ENCODE data around the gene RSU1. TPM values are rescaled to one million over a fixed set of nuclear protein-coding genes. Genes with fewer than 3 reads are reported as not detected.

The RSU1 gene
- total and polyA plus RNA-seq, 2 of the 13 experiments (the other 11 are each of a cell fraction or from before 2014, with no cell fraction given) = 32.3 to 35.1 TPM

DNA sequence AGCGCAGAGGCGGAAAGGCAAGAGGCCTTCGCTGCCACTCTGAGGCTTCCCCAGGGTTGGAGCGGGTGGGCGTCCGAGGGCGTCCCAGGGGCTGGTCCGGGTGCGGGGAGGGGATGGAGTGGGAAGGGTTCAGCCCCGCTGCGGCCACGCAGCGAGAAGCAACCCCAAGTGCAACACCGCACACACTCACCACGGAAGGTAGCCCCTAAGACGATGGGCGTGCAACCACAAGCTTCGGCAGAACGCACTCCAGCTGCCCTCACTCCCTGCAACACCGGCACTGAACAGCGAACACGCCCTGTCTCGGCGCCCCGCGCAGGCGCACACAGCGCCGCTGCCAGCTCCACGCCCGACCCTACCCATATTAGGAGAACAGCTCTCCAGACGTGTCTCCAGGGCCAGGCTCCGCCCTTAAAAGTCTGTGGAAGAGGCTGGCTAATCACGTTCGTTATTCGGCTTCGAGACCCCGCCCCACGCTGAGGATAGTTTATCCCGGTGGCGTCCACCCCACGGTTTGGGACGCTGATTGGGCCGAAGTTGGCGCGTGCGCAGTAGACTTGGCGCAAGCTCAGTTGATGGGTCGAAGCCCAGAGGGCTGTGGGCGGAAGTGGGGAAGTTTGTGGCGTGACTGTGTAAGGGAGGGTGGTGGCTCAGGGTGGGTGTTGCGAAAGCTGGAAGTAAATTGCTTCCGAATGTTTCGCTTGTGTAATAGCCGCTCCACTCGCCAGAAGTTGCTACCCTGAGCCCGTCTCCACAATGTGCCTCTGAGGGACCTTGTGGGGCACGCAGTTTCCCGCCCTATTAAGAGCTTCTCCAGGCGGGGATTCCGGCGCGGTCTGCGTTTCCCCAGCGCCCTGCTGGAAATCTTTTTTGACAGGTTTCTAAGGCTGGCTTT is at the start of gene RSU1 (continued):
- TF ChIP-seq, protein P1, sequence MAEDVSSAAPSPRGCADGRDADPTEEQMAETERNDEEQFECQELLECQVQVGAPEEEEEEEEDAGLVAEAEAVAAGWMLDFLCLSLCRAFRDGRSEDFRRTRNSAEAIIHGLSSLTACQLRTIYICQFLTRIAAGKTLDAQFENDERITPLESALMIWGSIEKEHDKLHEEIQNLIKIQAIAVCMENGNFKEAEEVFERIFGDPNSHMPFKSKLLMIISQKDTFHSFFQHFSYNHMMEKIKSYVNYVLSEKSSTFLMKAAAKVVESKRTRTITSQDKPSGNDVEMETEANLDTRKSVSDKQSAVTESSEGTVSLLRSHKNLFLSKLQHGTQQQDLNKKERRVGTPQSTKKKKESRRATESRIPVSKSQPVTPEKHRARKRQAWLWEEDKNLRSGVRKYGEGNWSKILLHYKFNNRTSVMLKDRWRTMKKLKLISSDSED (CRISPR knock-in tag; IDR thresholded peaks at IDR 0.05) = 0 out of 2 replicates have a peak, but pooled peaks have one; percentile 7
- TF ChIP-seq FIP1L1 (IDR thresholded peaks at IDR 0.05; ENCODE audit: borderline replicate concordance, insufficient read depth, low read depth, low read length) (no peak), HDAC6 (IDR thresholded peaks at IDR 0.05; ENCODE audit: low read depth, low read length) (no peak), CEBPB (IDR thresholded peaks at IDR 0.05; ENCODE audit: borderline replicate concordance, low read depth, low read length) (peak; percentile 98), ZNF788 (CRISPR knock-in tag; IDR thresholded peaks at IDR 0.05; ENCODE audit: borderline replicate concordance) (peak; percentile 64; the same call in 1 of the 2 replicates), POLR2G (IDR thresholded peaks at IDR 0.05; ENCODE audit: low read depth, low read length) (peak; percentile 68), NCOA2 (CRISPR knock-in tag; IDR thresholded peaks at IDR 0.05) (peak; percentile 6; the same call in 1 of the 2 replicates), SAP130 (CRISPR knock-in tag; IDR thresholded peaks at IDR 0.05; ENCODE audit: low read depth) (peak; percentile 92), ZNF891 (CRISPR knock-in tag; IDR thresholded peaks at IDR 0.05) (peak; percentile 71)
- TF ChIP-seq, protein P2, sequence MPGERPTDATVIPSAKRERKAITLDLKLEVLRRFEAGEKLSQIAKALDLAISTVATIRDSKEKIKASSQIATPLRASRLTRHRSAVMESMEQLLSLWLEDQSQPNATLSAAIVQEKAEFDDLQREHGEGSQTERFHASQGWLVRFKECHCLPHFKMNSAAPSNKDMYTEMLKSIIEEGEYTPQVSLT (CRISPR knock-in tag; IDR thresholded peaks at IDR 0.05; ENCODE audit: borderline replicate concordance, low read depth) = no peak
- TF ChIP-seq, protein P3, sequence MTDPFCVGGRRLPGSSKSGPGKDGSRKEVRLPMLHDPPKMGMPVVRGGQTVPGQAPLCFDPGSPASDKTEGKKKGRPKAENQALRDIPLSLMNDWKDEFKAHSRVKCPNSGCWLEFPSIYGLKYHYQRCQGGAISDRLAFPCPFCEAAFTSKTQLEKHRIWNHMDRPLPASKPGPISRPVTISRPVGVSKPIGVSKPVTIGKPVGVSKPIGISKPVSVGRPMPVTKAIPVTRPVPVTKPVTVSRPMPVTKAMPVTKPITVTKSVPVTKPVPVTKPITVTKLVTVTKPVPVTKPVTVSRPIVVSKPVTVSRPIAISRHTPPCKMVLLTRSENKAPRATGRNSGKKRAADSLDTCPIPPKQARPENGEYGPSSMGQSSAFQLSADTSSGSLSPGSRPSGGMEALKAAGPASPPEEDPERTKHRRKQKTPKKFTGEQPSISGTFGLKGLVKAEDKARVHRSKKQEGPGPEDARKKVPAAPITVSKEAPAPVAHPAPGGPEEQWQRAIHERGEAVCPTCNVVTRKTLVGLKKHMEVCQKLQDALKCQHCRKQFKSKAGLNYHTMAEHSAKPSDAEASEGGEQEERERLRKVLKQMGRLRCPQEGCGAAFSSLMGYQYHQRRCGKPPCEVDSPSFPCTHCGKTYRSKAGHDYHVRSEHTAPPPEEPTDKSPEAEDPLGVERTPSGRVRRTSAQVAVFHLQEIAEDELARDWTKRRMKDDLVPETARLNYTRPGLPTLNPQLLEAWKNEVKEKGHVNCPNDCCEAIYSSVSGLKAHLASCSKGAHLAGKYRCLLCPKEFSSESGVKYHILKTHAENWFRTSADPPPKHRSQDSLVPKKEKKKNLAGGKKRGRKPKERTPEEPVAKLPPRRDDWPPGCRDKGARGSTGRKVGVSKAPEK (CRISPR knock-in tag; IDR thresholded peaks at IDR 0.05; ENCODE audit: borderline replicate concordance) = no peak
- TF ChIP-seq, protein P4, sequence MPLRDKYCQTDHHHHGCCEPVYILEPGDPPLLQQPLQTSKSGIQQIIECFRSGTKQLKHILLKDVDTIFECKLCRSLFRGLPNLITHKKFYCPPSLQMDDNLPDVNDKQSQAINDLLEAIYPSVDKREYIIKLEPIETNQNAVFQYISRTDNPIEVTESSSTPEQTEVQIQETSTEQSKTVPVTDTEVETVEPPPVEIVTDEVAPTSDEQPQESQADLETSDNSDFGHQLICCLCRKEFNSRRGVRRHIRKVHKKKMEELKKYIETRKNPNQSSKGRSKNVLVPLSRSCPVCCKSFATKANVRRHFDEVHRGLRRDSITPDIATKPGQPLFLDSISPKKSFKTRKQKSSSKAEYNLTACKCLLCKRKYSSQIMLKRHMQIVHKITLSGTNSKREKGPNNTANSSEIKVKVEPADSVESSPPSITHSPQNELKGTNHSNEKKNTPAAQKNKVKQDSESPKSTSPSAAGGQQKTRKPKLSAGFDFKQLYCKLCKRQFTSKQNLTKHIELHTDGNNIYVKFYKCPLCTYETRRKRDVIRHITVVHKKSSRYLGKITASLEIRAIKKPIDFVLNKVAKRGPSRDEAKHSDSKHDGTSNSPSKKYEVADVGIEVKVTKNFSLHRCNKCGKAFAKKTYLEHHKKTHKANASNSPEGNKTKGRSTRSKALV (CRISPR knock-in tag; IDR thresholded peaks at IDR 0.05) = 0 out of 2 replicates have a peak, but pooled peaks have one; percentile 43
- TF ChIP-seq, protein P5, sequence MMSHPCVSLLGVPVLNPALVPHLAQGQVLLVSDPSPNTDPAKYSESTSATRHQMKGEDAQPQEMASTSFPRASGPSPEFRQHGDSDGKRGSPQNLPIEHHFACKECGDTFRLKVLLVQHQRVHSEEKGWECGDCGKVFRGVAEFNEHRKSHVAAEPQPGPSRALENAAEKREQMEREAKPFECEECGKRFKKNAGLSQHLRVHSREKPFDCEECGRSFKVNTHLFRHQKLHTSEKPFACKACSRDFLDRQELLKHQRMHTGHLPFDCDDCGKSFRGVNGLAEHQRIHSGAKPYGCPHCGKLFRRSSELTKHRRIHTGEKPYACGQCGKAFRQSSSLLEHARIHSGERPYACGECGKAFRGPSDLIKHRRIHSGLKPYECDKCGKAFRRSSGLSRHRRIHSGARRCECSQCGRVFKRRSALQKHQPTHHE (CRISPR knock-in tag; IDR thresholded peaks at IDR 0.05; ENCODE audit: borderline replicate concordance) = no peak; the same call in 1 of the 2 replicates
- TF ChIP-seq, protein P6, sequence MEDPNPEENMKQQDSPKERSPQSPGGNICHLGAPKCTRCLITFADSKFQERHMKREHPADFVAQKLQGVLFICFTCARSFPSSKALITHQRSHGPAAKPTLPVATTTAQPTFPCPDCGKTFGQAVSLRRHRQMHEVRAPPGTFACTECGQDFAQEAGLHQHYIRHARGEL (CRISPR knock-in tag; IDR thresholded peaks at IDR 0.05) = no peak
- TF ChIP-seq, protein P7, sequence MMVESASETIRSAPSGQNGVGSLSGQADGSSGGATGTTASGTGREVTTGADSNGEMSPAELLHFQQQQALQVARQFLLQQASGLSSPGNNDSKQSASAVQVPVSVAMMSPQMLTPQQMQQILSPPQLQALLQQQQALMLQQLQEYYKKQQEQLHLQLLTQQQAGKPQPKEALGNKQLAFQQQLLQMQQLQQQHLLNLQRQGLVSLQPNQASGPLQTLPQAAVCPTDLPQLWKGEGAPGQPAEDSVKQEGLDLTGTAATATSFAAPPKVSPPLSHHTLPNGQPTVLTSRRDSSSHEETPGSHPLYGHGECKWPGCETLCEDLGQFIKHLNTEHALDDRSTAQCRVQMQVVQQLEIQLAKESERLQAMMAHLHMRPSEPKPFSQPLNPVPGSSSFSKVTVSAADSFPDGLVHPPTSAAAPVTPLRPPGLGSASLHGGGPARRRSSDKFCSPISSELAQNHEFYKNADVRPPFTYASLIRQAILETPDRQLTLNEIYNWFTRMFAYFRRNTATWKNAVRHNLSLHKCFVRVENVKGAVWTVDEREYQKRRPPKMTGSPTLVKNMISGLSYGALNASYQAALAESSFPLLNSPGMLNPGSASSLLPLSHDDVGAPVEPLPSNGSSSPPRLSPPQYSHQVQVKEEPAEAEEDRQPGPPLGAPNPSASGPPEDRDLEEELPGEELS (CRISPR knock-in tag; IDR thresholded peaks at IDR 0.05) = peak; percentile 68; the same call in 1 of the 2 replicates

Measured in HepG2 (cell line).